IMR-90 (cell line): ENCODE measurements around the gene ALOX12B. TPM values are rescaled to one million over a fixed set of nuclear protein-coding genes. Genes with fewer than 3 reads are reported as not detected.

ENCODE experiments used
- ATAC-seq: fragments of 200-7000 bp; cut with Tn5 transposase; 2 replicates; pipeline ENCODE4 v1.9.1; 2020; ENCODE audit warnings: low read depth, mild to moderate bottlenecking, moderate library complexity
- BruUV-seq: library from RNA; stranded (reverse); fragments of 400-500 nt; replicated peaks from 2 replicates; lab custom pipeline; 2021; lab: Mats Ljungman, UMichigan
- CTCF ChIA-PET: fragments of 300-600 bp; formaldehyde crosslinking; extraction: SDS; loops from one replicate; lab custom pipeline; 2021; ENCODE audit warnings: antibody characterized with exemption; lab: Yijun Ruan, JAX
- POLR2A ChIA-PET: fragments of 300-600 bp; sonication (Branson Sonifier 250); formaldehyde crosslinking; loops from one replicate; lab custom pipeline; 2022; ENCODE audit warnings: antibody characterized with exemption; ENCODE audit not compliant: unreplicated experiment; lab: Charles Lee
- DNase-seq: peaks from one replicate; pipeline ENCODE4 v3.0.0; 2013
- H2AFZ ChIP-seq: replicated peaks from 2 replicates; pipeline ENCODE3; 2013; ENCODE audit warnings: low read length, mild to moderate bottlenecking; ENCODE audit not compliant: poor library complexity
- H2AK5ac ChIP-seq: 2 replicates; pipeline ENCODE4 v1.6.1; 2013; ENCODE audit warnings: low read depth, low read length, inconsistent platforms
- H2AK9ac ChIP-seq: replicated peaks from 2 replicates; pipeline ENCODE3; 2013; ENCODE audit warnings: mild to moderate bottlenecking, low read depth, low read length, moderate library complexity; ENCODE audit not compliant: poor library complexity
- H2BK120ac ChIP-seq: 2 replicates; pipeline ENCODE4 v1.6.1; 2013; ENCODE audit warnings: low read depth, low read length, inconsistent platforms
- H2BK15ac ChIP-seq: 3 replicates; pipeline ENCODE4 v1.6.1; 2013; ENCODE audit warnings: low read depth, low read length, inconsistent platforms
- H2BK20ac ChIP-seq: 2 replicates; pipeline ENCODE4 v1.6.1; 2013; ENCODE audit warnings: low read depth, mild to moderate bottlenecking, inconsistent platforms, low read length, moderate library complexity
- H2BK5ac ChIP-seq: 2 replicates; pipeline ENCODE4 v1.6.1; 2013; ENCODE audit warnings: mild to moderate bottlenecking, low read depth, low read length, inconsistent platforms; ENCODE audit not compliant: poor library complexity, severe bottlenecking
- H3K14ac ChIP-seq: replicated peaks from 2 replicates; pipeline ENCODE4 v1.6.1; 2013; ENCODE audit warnings: low read depth, low read length, inconsistent platforms
- H3K18ac ChIP-seq: 2 replicates; pipeline ENCODE4 v1.6.1; 2013; ENCODE audit warnings: low read depth, low read length, control low read depth
- H3K23ac ChIP-seq: 2 replicates; pipeline ENCODE4 v1.6.1; 2013; ENCODE audit warnings: low read depth, low read length, inconsistent platforms
- H3K27ac ChIP-seq: 2 replicates; pipeline ENCODE4 v1.5.1; 2013; ENCODE audit warnings: mild to moderate bottlenecking, control low read depth, low read length; ENCODE audit not compliant: insufficient read depth
- H3K27me3 ChIP-seq: 2 replicates; pipeline ENCODE4 v1.6.1; 2013; ENCODE audit warnings: low read length; ENCODE audit not compliant: control insufficient read depth, insufficient read depth
- H3K36me3 ChIP-seq: 2 replicates; pipeline ENCODE4 v1.6.1; 2013; ENCODE audit warnings: low read length, mixed read lengths; ENCODE audit not compliant: control insufficient read depth, insufficient read depth
- H3K4ac ChIP-seq: 2 replicates; pipeline ENCODE4 v1.6.1; 2013; ENCODE audit warnings: low read depth, low read length, inconsistent platforms
- H3K4me1 ChIP-seq: 2 replicates; pipeline ENCODE4 v1.6.1; 2013; ENCODE audit warnings: low read length, mixed read lengths; ENCODE audit not compliant: control insufficient read depth, insufficient read depth
- H3K4me2 ChIP-seq: 2 replicates; pipeline ENCODE4 v1.6.1; 2013; ENCODE audit warnings: low read depth, mild to moderate bottlenecking, control low read depth, low read length, moderate library complexity
- H3K4me3 ChIP-seq: 2 replicates; pipeline ENCODE4 v1.5.1; 2013; ENCODE audit warnings: low read depth, mild to moderate bottlenecking, control low read depth, low read length, moderate library complexity; ENCODE audit not compliant: insufficient read depth
- H3K56ac ChIP-seq: 2 replicates; pipeline ENCODE4 v1.6.1; 2013; ENCODE audit warnings: low read length, inconsistent platforms; ENCODE audit not compliant: insufficient read depth; ENCODE audit errors: extremely low read depth
- H3K79me1 ChIP-seq, 2 experiments: 2 replicates each; pipeline ENCODE4 v1.6.1; 2013; ENCODE audit warnings: low read length in 2 of 2, inconsistent platforms in 1 of 2, low read depth in 1 of 2
- H3K9ac ChIP-seq: 2 replicates; pipeline ENCODE4 v1.6.1; 2013; ENCODE audit warnings: low read depth, low read length, control low read depth
- H3K9me1 ChIP-seq: 2 replicates; pipeline ENCODE4 v1.6.1; 2013; ENCODE audit warnings: low read length, inconsistent platforms; ENCODE audit not compliant: insufficient read depth
- H3K9me3 ChIP-seq: 2 replicates; pipeline ENCODE4 v1.6.1; 2013; ENCODE audit warnings: low read length; ENCODE audit not compliant: control insufficient read depth, insufficient read depth
- H4K20me1 ChIP-seq: 2 replicates; pipeline ENCODE4 v1.6.1; 2013; ENCODE audit warnings: low read length, inconsistent platforms; ENCODE audit not compliant: insufficient read depth
- H4K5ac ChIP-seq: 2 replicates; pipeline ENCODE4 v1.6.1; 2013; ENCODE audit warnings: mild to moderate bottlenecking, low read depth, low read length, control low read depth
- H4K8ac ChIP-seq, 2 experiments: 2 replicates each; pipeline ENCODE4 v1.6.1; 2013; ENCODE audit warnings: low read depth in 2 of 2, low read length in 2 of 2, control low read depth in 1 of 2, inconsistent platforms in 1 of 2
- H4K91ac ChIP-seq: 2 replicates; pipeline ENCODE4 v1.6.1; 2013; ENCODE audit warnings: low read depth, low read length, inconsistent platforms; ENCODE audit not compliant: insufficient read depth
- CEBPB ChIP-seq: IDR thresholded peaks from 2 replicates; pipeline ENCODE4 v1.6.1; 2012; ENCODE audit warnings: low read depth, low read length, improper control_type of control experiment
- ELK1 ChIP-seq: fragments of 150-350 bp; IDR thresholded peaks from 2 replicates; pipeline ENCODE4 v1.6.1; 2016; ENCODE audit warnings: low read depth, mild to moderate bottlenecking, low read length, moderate library complexity, borderline replicate concordance
- WGBS, 2 experiments: methylation state at CpG; one replicate each; pipeline versions ENCODE4 v1.1.5 to v1.1.7; 2013; ENCODE audit warnings: missing lambda C conversion rate in 2 of 2; ENCODE audit not compliant: insufficient read length in 1 of 2; ENCODE audit errors: extremely low coverage in 2 of 2; 5-methylcytosine and 5-hydroxymethylcytosine counted together
- dilution Hi-C: fragments of 300-500 bp; cut with HindIII; formaldehyde crosslinking; loops from one replicate; pipeline ENCODE4 v1.14.3; 2018; ENCODE audit warnings: low sequenced_read_pairs; ENCODE audit not compliant: unreplicated experiment
- in situ Hi-C: fragments of 300-500 bp; cut with MboI; formaldehyde crosslinking; loops from 3 replicates; pipeline ENCODE4 v1.14.3; 2019; ENCODE audit warnings: low sequenced_read_pairs, inconsistent platforms, mixed read lengths
- intact Hi-C: fragments of 100-400 bp; cut with micrococcal nuclease; formaldehyde crosslinking; loops from 2 replicates; pipeline ENCODE4 v1.10.0; 2022
- polyA plus RNA-seq, 3 experiments: library from polyadenylated mRNA; depleted of rRNA; stranded (reverse); fragments of >200 nt; gene quantifications; 2 replicates each; pipeline ENCODE4 v1.2.3, GENCODE V29; 2012; ENCODE audit warnings: low replicate concordance in 1 of 3
- total RNA-seq: library from RNA; depleted of rRNA; stranded (reverse); fragments of >200 nt; gene quantifications from 2 replicates; pipeline ENCODE4 v1.2.3, GENCODE V29; 2012

ALOX12B gene
- total and polyA plus RNA-seq, 2 of the 4 experiments (the other 2 are of a cell fraction), result not detected

GRCh38 chr17:8044819-8045810 lies 42.4 kb downstream of the ALOX12B start:
- BruUV-seq, result no TSS peak

More at GRCh38 chr17:8044819-8045810, 42.4 kb downstream of the ALOX12B start:
- no peak overlapping the region for H2BK20ac ChIP-seq
- no peaks in the 10 kb centered on the region for H3K9me3 ChIP-seq
- H3K56ac ChIP-seq, result no peak overlapping the region
- no peak for TF ChIP-seq ELK1
- no peak for TF ChIP-seq CEBPB
- H2BK120ac ChIP-seq, result no peak overlapping the region
- H4K5ac ChIP-seq, result no peak overlapping the region
- 63% methylated on average over 6 of the region's 24 CpGs; no CpG with 5 or more reads in 1 of the 2 experiments for WGBS, 2 experiments
- H3K18ac ChIP-seq, result no peak overlapping the region
- no peak overlapping the region for H3K4me2 ChIP-seq
- ChIA-PET POLR2A (no interaction called here), CTCF (no interaction called here)
- no peak overlapping the region for H3K23ac ChIP-seq
- H3K14ac ChIP-seq, result no peak overlapping the region
- in situ Hi-C loops, result loop anchor here (10.0 kb wide), 1 partner anchor 130 kb away; the partner anchor contains the start of gene RNF227
- H2AFZ ChIP-seq, result peak overlapping the region; percentile 41
- no peak overlapping the region for H3K4me3 ChIP-seq
- H3K4ac ChIP-seq, result no peak overlapping the region
- dilution Hi-C loops, result no loop called here
- no peak for DNase-seq
- no peak overlapping the region for H3K27ac ChIP-seq
- no peak overlapping the region for H4K91ac ChIP-seq
- no peak overlapping the region for H4K8ac ChIP-seq
- no peaks in the 10 kb centered on the region for H3K36me3 ChIP-seq
- no peak overlapping the region for H2BK5ac ChIP-seq
- H3K4me1 ChIP-seq, result no peaks in the 10 kb centered on the region
- H3K9me1 ChIP-seq, result no peaks in the 10 kb centered on the region
- no peak overlapping the region for H2AK5ac ChIP-seq
- H2BK15ac ChIP-seq, result no peak overlapping the region
- no peak overlapping the region for H2AK9ac ChIP-seq
- no peak overlapping the region for H3K9ac ChIP-seq
- peaks cover 55% of the 10 kb centered on the region for H3K27me3 ChIP-seq
- no peaks in the 10 kb centered on the region for H4K20me1 ChIP-seq
- H3K79me1 ChIP-seq, result no peaks in the 10 kb centered on the region
- ATAC-seq, result no peak
- intact Hi-C loops, result no loop called here
